ENCODE measurements around the gene KIAA1217. TPM values are rescaled to one million over a fixed set of nuclear protein-coding genes. Genes with fewer than 3 reads are reported as not detected.

KIAA1217 gene
- total RNA-seq, 1 experiment from 2014 or later, result 171 TPM

DNA sequence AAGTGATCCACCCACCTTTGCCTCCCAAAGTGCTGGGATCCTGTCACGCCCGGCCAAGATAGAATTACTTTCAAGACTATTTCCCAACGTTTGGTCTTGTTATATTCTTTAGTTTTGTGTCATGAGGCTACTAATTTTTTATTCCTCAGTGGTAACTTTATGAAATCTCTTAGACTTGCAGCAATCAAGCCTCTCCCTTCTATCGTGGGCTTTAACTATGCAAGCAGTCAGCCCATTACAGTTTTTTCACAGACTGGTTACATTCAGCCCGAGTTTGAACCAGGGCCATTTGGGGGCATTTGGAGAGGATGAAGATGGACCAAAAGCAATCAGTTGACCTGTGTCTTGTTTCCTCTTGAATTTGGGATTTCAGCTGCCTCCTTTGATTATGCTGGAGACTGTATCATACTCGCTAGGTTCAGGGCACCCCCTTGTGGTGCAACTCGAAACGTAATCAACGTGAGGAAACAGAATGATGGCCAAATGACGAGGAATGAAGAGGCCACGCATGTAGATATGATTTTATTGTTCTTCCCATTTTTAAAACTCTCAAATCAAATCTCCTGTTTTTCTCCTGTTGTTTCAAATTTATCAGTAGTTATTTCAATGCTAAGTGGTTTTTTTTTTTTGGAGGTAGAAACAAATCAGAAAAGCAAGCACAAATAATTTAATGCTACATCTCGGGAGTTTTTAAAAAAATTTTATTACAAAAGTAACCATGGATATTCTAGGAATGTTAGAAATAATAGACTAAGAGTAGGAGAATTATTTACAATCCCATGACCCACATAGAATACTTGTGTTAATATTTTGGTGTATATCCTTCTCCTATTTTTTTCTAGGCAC lies 151.6 kb downstream of the KIAA1217 start:
- no peaks in the 10 kb centered on the region for H3K9me3 Mint-ChIP-seq (ENCODE audit: unreplicated experiment)

DNA sequence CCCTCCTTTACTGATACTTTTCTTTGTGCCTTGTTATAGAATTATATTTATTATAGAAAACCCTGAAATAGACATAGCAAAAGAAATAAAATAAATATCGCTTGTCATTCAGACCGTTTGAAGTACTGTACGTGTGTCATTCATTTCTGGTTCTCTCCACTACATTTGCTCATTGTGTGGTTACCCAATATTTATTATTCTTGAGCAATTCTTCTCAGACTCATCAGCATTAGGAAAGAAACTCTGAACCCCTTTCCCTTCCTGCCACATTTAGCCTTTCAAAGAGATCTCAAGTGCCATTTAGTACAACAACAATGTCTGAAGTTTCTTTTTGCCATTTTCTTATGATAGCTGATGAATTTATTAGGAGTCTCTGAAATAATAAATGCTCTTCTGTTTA lies 154.1 kb downstream of the KIAA1217 start:
- BruUV-seq (replicated peaks), result no TSS peak
- TF ChIP-seq, protein P1, sequence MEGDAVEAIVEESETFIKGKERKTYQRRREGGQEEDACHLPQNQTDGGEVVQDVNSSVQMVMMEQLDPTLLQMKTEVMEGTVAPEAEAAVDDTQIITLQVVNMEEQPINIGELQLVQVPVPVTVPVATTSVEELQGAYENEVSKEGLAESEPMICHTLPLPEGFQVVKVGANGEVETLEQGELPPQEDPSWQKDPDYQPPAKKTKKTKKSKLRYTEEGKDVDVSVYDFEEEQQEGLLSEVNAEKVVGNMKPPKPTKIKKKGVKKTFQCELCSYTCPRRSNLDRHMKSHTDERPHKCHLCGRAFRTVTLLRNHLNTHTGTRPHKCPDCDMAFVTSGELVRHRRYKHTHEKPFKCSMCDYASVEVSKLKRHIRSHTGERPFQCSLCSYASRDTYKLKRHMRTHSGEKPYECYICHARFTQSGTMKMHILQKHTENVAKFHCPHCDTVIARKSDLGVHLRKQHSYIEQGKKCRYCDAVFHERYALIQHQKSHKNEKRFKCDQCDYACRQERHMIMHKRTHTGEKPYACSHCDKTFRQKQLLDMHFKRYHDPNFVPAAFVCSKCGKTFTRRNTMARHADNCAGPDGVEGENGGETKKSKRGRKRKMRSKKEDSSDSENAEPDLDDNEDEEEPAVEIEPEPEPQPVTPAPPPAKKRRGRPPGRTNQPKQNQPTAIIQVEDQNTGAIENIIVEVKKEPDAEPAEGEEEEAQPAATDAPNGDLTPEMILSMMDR (IDR thresholded peaks at IDR 0.05; ENCODE audit: insufficient read depth in 1 of 2, low read depth in 1 of 2, low read length in 1 of 2, severe bottlenecking in 1 of 2, unreplicated experiment in 1 of 2), result no peak
- H3K36me3 Mint-ChIP-seq (ENCODE audit: insufficient read depth, unreplicated experiment), result peaks cover 17% of the 10 kb centered on the region
- ChIA-PET CTCF (no interaction called here), POLR2A (no interaction called here)
- H3K9me3 ChIP-seq, result no peaks in the 10 kb centered on the region
- H3K9me3 Mint-ChIP-seq (ENCODE audit: unreplicated experiment), result no peaks in the 10 kb centered on the region
- no peak for DNase-seq
- H3K4me3 ChIP-seq (ENCODE audit: low read depth, low read length), result no peak overlapping the region
- intact Hi-C loops (cut with micrococcal nuclease; ENCODE audit: unreplicated experiment), result no loop called here
- no peaks in the 10 kb centered on the region for H3K27me3 ChIP-seq (replicated peaks; ENCODE audit: control insufficient read depth, insufficient read depth, low read length)
- H3K4me1 ChIP-seq, result no peaks in the 10 kb centered on the region
- H3K4me1 Mint-ChIP-seq (ENCODE audit: low read depth, unreplicated experiment), result peaks cover 8% of the 10 kb centered on the region
- no peaks in the 10 kb centered on the region for H3K27me3 Mint-ChIP-seq (ENCODE audit: insufficient read depth, unreplicated experiment)
- peak overlapping the region; percentile 18 for H3K27ac Mint-ChIP-seq (ENCODE audit: unreplicated experiment)
- H3K4me3 Mint-ChIP-seq (ENCODE audit: unreplicated experiment), result no peak overlapping the region
- H3K36me3 ChIP-seq (ENCODE audit: control insufficient read depth, insufficient read depth, low read length), result no peaks in the 10 kb centered on the region; the same call in 1 of the 2 replicates

More for the DNA sequence above, 151.6 kb downstream of the KIAA1217 start:
- Mint-ChIP-seq H3K4me3 (ENCODE audit: unreplicated experiment) (no peak overlapping the region), H3K4me1 (ENCODE audit: low read depth, unreplicated experiment) (peaks cover 7% of the 10 kb centered on the region), H3K36me3 (ENCODE audit: insufficient read depth, unreplicated experiment) (peaks cover 17% of the 10 kb centered on the region), H3K27me3 (ENCODE audit: insufficient read depth, unreplicated experiment) (no peaks in the 10 kb centered on the region), H3K27ac (ENCODE audit: unreplicated experiment) (peak overlapping the region; percentile 36)
- Histone ChIP-seq H3K9me3 (no peaks in the 10 kb centered on the region), H3K4me1 (no peaks in the 10 kb centered on the region), H3K27me3 (replicated peaks; ENCODE audit: control insufficient read depth, insufficient read depth, low read length) (no peaks in the 10 kb centered on the region), H3K36me3 (ENCODE audit: control insufficient read depth, insufficient read depth, low read length) (no peaks in the 10 kb centered on the region; the same call in 1 of the 2 replicates), H3K4me3 (ENCODE audit: low read depth, low read length) (no peak overlapping the region)
- ChIA-PET CTCF (interaction anchor here (0.5 to 1.0 kb wide), 4 partner anchors 84 to 1493 kb away, joined by 3 to 6 read pairs (median 3); no protein-coding TSS in a partner anchor), POLR2A (no interaction called here)
- TF ChIP-seq, protein P1 (IDR thresholded peaks at IDR 0.05; ENCODE audit: insufficient read depth in 1 of 2, low read depth in 1 of 2, low read length in 1 of 2, severe bottlenecking in 1 of 2, unreplicated experiment in 1 of 2), result peak; percentile 91 to 92
- DNase-seq, result peak; percentile 75 to 84
- intact Hi-C loops (cut with micrococcal nuclease; ENCODE audit: unreplicated experiment), result loop anchor here (1.0 to 2.0 kb wide), 7 partner anchors 42 to 366 kb away; no protein-coding TSS in a partner anchor
- no TSS peak for BruUV-seq (replicated peaks)

DNA sequence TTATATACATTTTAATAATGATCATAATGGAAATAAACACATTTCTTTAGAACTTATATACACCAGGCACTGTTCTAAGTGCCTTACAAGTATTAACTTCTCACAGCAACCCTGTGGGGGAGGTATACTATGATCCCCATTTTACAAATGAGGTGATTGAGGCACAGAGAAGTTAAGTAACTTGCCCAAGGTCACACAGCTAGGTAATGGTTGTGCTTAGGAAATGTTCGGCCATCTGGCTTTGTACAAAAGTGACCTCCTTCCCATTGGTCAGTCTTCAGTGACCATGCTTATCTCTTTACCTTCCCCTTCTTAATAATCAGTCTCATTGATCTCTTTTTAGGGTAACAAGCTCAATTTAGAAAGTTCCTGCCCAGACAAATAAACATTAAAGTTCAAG lies 158.8 kb downstream of the KIAA1217 start:
- intact Hi-C loops (cut with micrococcal nuclease; ENCODE audit: unreplicated experiment), result loop anchor here (1.0 to 2.0 kb wide), 2 partner anchors 69 to 131 kb away; no protein-coding TSS in a partner anchor
- no peaks in the 10 kb centered on the region for H3K9me3 ChIP-seq
- DNase-seq, result no peak
- ChIA-PET POLR2A (no interaction called here), CTCF (no interaction called here)
- BruUV-seq (replicated peaks), result no TSS peak
- Mint-ChIP-seq H3K36me3 (ENCODE audit: insufficient read depth, unreplicated experiment) (peaks cover 38% of the 10 kb centered on the region), H3K27me3 (ENCODE audit: insufficient read depth, unreplicated experiment) (no peaks in the 10 kb centered on the region), H3K9me3 (ENCODE audit: unreplicated experiment) (peaks cover 14% of the 10 kb centered on the region), H3K4me1 (ENCODE audit: low read depth, unreplicated experiment) (peaks cover 28% of the 10 kb centered on the region), H3K27ac (ENCODE audit: unreplicated experiment) (no peak overlapping the region), H3K4me3 (ENCODE audit: unreplicated experiment) (no peak overlapping the region)
- H3K4me1 ChIP-seq, result peaks cover 25% of the 10 kb centered on the region
- TF ChIP-seq, protein P1 (IDR thresholded peaks at IDR 0.05; ENCODE audit: insufficient read depth in 1 of 2, low read depth in 1 of 2, low read length in 1 of 2, severe bottlenecking in 1 of 2, unreplicated experiment in 1 of 2), result no peak
- 0 out of 2 replicates have a peak, but pooled peaks cover 3% of the 10 kb centered on the region for H3K36me3 ChIP-seq (ENCODE audit: control insufficient read depth, insufficient read depth, low read length)
- H3K27me3 ChIP-seq (replicated peaks; ENCODE audit: control insufficient read depth, insufficient read depth, low read length), result no peaks in the 10 kb centered on the region
- no peak overlapping the region for H3K4me3 ChIP-seq (ENCODE audit: low read depth, low read length)

Measured in Caco-2 (cell line).